Measurements from ENCODE around the gene ROPN1L.

DNA sequence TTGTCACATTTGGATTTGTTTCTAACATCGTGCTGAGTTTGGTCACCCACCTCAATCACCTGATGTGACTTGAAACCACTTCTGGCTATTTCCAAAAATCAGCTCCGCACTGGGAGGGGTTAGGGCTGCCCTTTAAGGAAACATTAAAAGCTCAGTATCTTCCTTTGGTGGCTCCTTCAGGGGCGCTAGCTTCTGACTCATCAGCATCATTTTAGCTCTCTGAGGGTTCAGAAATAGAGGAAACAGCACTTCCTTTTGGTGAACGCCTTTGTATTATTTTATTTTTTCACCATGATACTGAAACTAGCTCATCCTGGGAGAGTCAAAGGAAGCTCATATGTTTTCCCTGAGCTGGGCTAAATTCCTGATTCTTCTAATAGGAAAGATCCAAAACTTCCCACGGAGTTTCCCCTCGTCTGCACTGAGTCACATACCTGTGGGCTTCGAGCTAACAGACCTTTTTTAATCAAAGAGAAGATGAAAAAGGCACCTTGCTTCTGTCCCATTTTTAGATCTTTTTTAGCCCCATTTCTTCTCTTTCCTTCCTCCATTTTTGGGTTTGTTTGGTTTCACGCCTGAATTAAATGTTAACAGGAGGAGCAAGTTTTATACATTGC, 48.2 kb downstream of the ROPN1L start:
- TF ChIP-seq, protein P1, sequence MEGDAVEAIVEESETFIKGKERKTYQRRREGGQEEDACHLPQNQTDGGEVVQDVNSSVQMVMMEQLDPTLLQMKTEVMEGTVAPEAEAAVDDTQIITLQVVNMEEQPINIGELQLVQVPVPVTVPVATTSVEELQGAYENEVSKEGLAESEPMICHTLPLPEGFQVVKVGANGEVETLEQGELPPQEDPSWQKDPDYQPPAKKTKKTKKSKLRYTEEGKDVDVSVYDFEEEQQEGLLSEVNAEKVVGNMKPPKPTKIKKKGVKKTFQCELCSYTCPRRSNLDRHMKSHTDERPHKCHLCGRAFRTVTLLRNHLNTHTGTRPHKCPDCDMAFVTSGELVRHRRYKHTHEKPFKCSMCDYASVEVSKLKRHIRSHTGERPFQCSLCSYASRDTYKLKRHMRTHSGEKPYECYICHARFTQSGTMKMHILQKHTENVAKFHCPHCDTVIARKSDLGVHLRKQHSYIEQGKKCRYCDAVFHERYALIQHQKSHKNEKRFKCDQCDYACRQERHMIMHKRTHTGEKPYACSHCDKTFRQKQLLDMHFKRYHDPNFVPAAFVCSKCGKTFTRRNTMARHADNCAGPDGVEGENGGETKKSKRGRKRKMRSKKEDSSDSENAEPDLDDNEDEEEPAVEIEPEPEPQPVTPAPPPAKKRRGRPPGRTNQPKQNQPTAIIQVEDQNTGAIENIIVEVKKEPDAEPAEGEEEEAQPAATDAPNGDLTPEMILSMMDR (IDR thresholded peaks at IDR 0.05): no peak
- TF ChIP-seq POLR2A (IDR thresholded peaks at IDR 0.05): no peak
